WERI-Rb-1 (cell line): ENCODE measurements around the gene EPB41L2.

ENCODE experiments used
- DNase-seq: peaks from one replicate; pipeline ENCODE4 v3.0.0-alpha.2; 2020
- H3K27ac ChIP-seq: fragments of 250-450 bp; sonication (Bioruptor Pico); 2 replicates; pipeline ENCODE4 v1.5.1; 2020; ENCODE audit warnings: mild to moderate bottlenecking, moderate library complexity
- H3K27me3 ChIP-seq: fragments of 250-450 bp; sonication (Bioruptor Pico); 2 replicates; pipeline ENCODE4 v1.5.1; 2021; ENCODE audit warnings: mild to moderate bottlenecking, low read depth, moderate library complexity; ENCODE audit not compliant: insufficient read depth, severe bottlenecking
- H3K36me3 ChIP-seq: fragments of 250-450 bp; sonication (Bioruptor Pico); 2 replicates; pipeline ENCODE4 v1.5.1; 2020; ENCODE audit warnings: mild to moderate bottlenecking, moderate library complexity
- H3K4me3 ChIP-seq: 2 replicates; pipeline ENCODE4 v1.5.1; 2011; ENCODE audit warnings: low read depth, mild to moderate bottlenecking, control low read depth, low read length
- H3K9me3 ChIP-seq: fragments of 250-450 bp; sonication (Bioruptor Pico); 2 replicates; pipeline ENCODE4 v1.5.1; 2021; ENCODE audit warnings: mild to moderate bottlenecking, moderate library complexity; ENCODE audit not compliant: severe bottlenecking
- CTCF ChIP-seq: IDR thresholded peaks from 2 replicates; pipeline ENCODE4 v1.5.1; 2011; ENCODE audit warnings: low read depth, mild to moderate bottlenecking, control low read depth, inconsistent platforms, low read length

The EPB41L2 gene

DNA sequence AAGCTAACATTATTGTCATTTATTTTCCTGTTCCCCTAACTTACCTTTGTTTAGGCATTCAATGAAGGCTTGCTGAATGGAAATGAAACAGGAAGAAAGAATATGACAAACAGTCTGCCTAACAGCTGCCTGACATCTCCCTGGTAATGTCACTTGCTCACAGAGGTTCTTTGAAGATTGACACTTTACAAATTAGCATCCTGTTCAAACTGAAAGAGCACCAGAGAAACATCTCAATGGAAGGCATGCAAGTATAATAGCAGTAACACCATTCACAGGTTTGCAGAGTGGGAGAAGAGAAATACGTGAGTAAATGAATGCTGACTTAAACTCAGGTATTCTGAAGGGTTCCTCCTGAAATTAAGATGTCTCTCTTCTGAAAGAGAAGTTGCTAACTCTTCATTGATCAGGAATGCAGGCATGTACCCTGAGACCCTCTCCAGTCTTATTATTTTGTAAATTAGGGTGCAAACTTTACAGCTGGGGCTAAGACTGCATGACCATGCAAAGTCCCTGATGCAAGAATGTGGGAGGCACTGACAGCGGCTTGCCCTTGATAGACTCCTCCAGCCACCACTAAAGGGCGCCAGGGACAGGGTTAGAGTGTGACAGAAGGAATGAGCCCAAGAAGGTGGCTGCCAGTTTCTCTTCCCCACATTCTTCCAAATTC is 237.1 kb downstream of the EPB41L2 start:
- Histone ChIP-seq H3K27me3 (no peaks in the 10 kb centered on the region), H3K4me3 (no peak overlapping the region), H3K9me3 (no peaks in the 10 kb centered on the region), H3K36me3 (no peaks in the 10 kb centered on the region), H3K27ac (no peak overlapping the region)
- DNase-seq, result no peak
- no peak for TF ChIP-seq CTCF

GRCh38 chr6:130824978-130825694 is 237.9 kb downstream of the EPB41L2 start:
- no peak for DNase-seq
- H3K9me3 ChIP-seq, result no peaks in the 10 kb centered on the region
- no peaks in the 10 kb centered on the region for H3K27me3 ChIP-seq
- H3K36me3 ChIP-seq, result no peaks in the 10 kb centered on the region
- no peak for TF ChIP-seq CTCF
- no peak overlapping the region for H3K4me3 ChIP-seq
- H3K27ac ChIP-seq, result no peak overlapping the region

DNA sequence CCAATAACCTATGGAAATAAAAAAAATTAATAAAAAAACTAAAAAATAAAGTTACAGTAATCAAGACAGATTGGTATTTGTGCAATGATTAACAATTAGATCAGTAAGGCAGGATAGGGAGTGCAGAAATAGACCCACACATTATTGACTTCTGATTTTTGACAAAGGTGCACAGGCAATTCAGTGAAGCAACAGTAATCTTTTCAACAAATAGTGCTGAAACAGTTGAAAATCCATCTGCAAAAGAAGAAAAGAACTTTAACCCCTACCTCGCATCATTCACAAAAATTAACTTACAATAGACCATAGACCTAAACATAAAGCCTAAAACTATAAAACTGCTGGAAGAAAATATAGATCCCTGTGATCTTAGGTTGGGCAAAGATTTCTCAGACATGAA is 240.3 kb downstream of the EPB41L2 start:
- H3K27me3 ChIP-seq, result no peaks in the 10 kb centered on the region
- TF ChIP-seq CTCF, result no peak
- no peaks in the 10 kb centered on the region for H3K36me3 ChIP-seq
- no peak overlapping the region for H3K27ac ChIP-seq
- no peak for DNase-seq
- H3K4me3 ChIP-seq, result no peak overlapping the region
- no peaks in the 10 kb centered on the region for H3K9me3 ChIP-seq

DNA sequence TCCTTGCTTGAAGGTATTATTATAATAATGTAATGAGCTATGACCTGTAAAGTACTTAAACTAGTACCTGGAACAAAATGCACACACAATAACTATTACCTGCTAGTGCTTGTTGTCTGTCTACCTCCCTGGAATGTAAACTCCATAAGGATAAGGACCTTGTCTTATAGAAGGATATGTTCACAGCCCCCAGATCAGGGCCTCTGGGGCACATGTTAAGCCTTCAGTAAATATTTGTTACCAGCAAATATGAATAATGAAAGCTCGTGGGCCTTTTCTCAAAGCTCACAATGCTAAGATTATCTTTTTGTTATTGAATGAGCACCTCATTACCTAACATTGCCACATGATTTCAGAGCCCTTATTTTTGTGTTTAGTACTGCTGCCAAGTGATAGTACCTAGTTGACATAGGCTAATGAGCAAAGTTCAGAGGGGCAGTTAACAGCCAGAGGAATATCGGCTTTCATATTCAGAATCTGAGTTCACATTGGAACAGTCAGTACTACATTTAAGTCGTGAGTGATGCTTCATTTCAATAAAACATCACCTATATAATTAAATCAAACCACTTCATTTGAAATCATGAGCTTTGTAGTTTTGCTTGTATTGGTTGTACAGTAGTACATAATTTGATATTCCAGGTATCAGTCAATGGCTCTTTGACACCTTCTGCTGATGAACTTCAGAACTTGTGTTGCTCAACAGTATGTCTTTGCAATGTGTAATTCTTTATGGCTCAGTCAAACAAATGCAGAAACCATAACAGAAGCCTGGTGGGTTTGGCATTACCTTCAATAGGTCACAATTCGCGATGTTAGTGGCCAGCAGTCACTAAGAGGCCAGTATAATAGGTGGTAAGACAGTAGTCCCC is 247.6 kb downstream of the EPB41L2 start:
- H3K4me3 ChIP-seq, result no peak overlapping the region
- no peaks in the 10 kb centered on the region for H3K36me3 ChIP-seq
- H3K9me3 ChIP-seq, result no peaks in the 10 kb centered on the region
- DNase-seq, result no peak
- TF ChIP-seq CTCF, result no peak
- H3K27ac ChIP-seq, result no peak overlapping the region
- no peaks in the 10 kb centered on the region for H3K27me3 ChIP-seq

- TF ChIP-seq CTCF, result no peak
- no peak for DNase-seq
- Histone ChIP-seq H3K4me3 (no peak overlapping the region), H3K9me3 (no peaks in the 10 kb centered on the region), H3K27me3 (no peaks in the 10 kb centered on the region), H3K27ac (no peak overlapping the region), H3K36me3 (no peaks in the 10 kb centered on the region)
Measured at GRCh38 chr6:130814506-130814905, 248.5 kb downstream of the EPB41L2 start.
